ENCODE results near the gene FBXW4. TPM values are rescaled to one million over a fixed set of nuclear protein-coding genes. Genes with fewer than 3 reads are reported as not detected.

Gene FBXW4
- total and polyA plus RNA-seq, 12 donors: 34.4 to 81.7 (median 58.0) TPM

DNA sequence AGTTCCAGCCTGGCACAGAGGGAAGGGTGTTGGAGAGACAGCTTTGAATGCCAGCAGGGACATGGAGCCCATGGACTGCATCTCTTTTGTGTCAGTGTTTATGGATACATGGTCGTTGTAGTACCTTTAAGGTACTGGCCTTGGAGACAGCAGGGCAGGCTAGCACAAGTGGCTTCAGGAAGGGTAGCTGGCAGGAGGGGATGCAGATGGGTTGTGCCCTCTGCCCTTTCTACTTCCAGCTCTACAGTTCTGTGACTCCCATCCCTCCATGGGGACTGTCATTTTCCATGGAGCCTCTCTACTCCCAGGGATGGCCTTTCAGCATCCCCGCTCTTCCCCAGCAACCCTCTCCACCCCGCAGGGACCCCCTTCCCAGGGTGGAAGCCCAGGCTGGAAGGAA, 132.0 kb downstream of the FBXW4 start:
- Histone ChIP-seq H3K9me3 (replicated peaks in 1 of 3) (no peaks in the 10 kb centered on the region), H3K27me3 (peaks cover 9% of the 10 kb centered on the region), H3K27ac (no peak overlapping the region), H3K36me3 (replicated peaks in 1 of 2) (no peaks in the 10 kb centered on the region), H3K4me3 (no peak overlapping the region), H3K4me1 (replicated peaks in 1 of 2) (peaks cover 5 to 19% of the 10 kb centered on the region in 2 donors)
- DNase-seq: peak in 2 of 7 donors; percentile 13 to 30
- 61 to 70% (median 66%) methylated on average over 3 of the region's 3 CpGs for WGBS, 4 donors
- TF ChIP-seq CTCF (IDR thresholded peaks at IDR 0.05): no peak
- TF ChIP-seq POLR2A (IDR thresholded peaks at IDR 0.05): no peak
- intact Hi-C loops (cut with DNase I): loop anchor here (10.0 kb wide), 3 partner anchors 118 to 398 kb away; no protein-coding TSS in a partner anchor

GRCh38 chr10:101562231-101562630, 132.7 kb downstream of the FBXW4 start:
- WGBS, 4 donors: 85 to 91% (median 87%) methylated on average over 5 of the region's 5 CpGs
- H3K9me3 ChIP-seq (replicated peaks in 1 of 3): no peaks in the 10 kb centered on the region
- peaks cover 5 to 19% of the 10 kb centered on the region in 2 donors for H3K4me1 ChIP-seq (replicated peaks in 1 of 2)
- no peak for TF ChIP-seq POLR2A (IDR thresholded peaks at IDR 0.05)
- no peak for TF ChIP-seq CTCF (IDR thresholded peaks at IDR 0.05)
- no peak overlapping the region for H3K27ac ChIP-seq
- peaks cover 9% of the 10 kb centered on the region for H3K27me3 ChIP-seq
- H3K4me3 ChIP-seq: no peak overlapping the region
- intact Hi-C loops (cut with DNase I): loop anchor here (10.0 kb wide), 3 partner anchors 117 to 397 kb away; no protein-coding TSS in a partner anchor
- H3K36me3 ChIP-seq (replicated peaks in 1 of 2): no peaks in the 10 kb centered on the region
- DNase-seq: peak in 1 of 7 donors; percentile 16

- Histone ChIP-seq H3K4me1 (replicated peaks in 1 of 2) (peaks cover 2 to 13% of the 10 kb centered on the region in 2 donors), H3K4me3 (no peak overlapping the region), H3K27me3 (peaks cover 9% of the 10 kb centered on the region), H3K9me3 (replicated peaks in 1 of 3) (no peaks in the 10 kb centered on the region), H3K36me3 (replicated peaks in 1 of 2) (no peaks in the 10 kb centered on the region), H3K27ac (no peak overlapping the region)
- TF ChIP-seq POLR2A (IDR thresholded peaks at IDR 0.05): no peak
- no peak for TF ChIP-seq CTCF (IDR thresholded peaks at IDR 0.05)
- 74 to 88% (median 81%) methylated on average over 5 to 15 of the region's 15 CpGs for WGBS, 4 donors
- peak in 2 of 7 donors; percentile 17 to 48 for DNase-seq
- intact Hi-C loops (cut with DNase I): loop anchor here (10.0 kb wide), 3 partner anchors 116 to 396 kb away; no protein-coding TSS in a partner anchor
Observed at GRCh38 chr10:101561068-101561915, 133.7 kb downstream of the FBXW4 start.

Small RNA genes lying within 50 kb of the gene (microRNA-seq; reads per million reads assigned to microRNA genes)
- gene MIR3158-1 (0 reads per million in 3 donors), gene MIR3158-2 (0 reads per million in 3 donors)

Small RNA genes lying within 50 kb of the gene (small RNA-seq; reads per million reads assigned to genes)
- gene MIR3158-1 (0 reads per million in 2 donors), gene RNU6-1165P (0 reads per million in 2 donors)

Other genes with a start within 250 kb of the FBXW4 start
- 10 to 100 TPM; 10.7 to 44.6 (median 29.9) TPM for gene POLL, start 106.9 kb downstream of the FBXW4 start, total RNA-seq
- 10 to 100 TPM; 10.1 to 83.7 (median 59.3) TPM for gene POLL, start 106.9 kb downstream of the FBXW4 start, polyA plus RNA-seq
- 10 to 100 TPM in 8 of 9 donors, 1 to 10 TPM in 1; 8.3 to 35.9 (median 26.1) TPM for gene DPCD, start 106.8 kb downstream of the FBXW4 start, total RNA-seq
- gene DPCD, start 106.8 kb downstream of the FBXW4 start, polyA plus RNA-seq: 10 to 100 TPM; 19.6 to 42.5 (median 28.6) TPM
- not detected for gene FGF8, start 80.9 kb upstream of the FBXW4 start, total RNA-seq
- gene FGF8, start 80.9 kb upstream of the FBXW4 start, polyA plus RNA-seq: not detected
- gene NPM3, start 88.3 kb upstream of the FBXW4 start, total RNA-seq: 10 to 100 TPM; 20.6 to 51.5 (median 40.4) TPM
- gene NPM3, start 88.3 kb upstream of the FBXW4 start, polyA plus RNA-seq: 10 to 100 TPM; 14.7 to 23.8 (median 19.8) TPM
- gene OGA, start 123.3 kb upstream of the FBXW4 start, total RNA-seq: 100 to 1,000 TPM in 2 of 9 donors, 10 to 100 TPM in 7; 32.8 to 119 (median 76.6) TPM
- 10 to 100 TPM; 55.4 to 81.2 (median 65.5) TPM for gene OGA, start 123.3 kb upstream of the FBXW4 start, polyA plus RNA-seq
- gene KCNIP2, start 148.6 kb upstream of the FBXW4 start, total RNA-seq: 1 to 10 TPM in 8 of 9 donors, not detected in 1; 2.2 to 8.7 (median 4.2) TPM
- gene KCNIP2, start 148.6 kb upstream of the FBXW4 start, polyA plus RNA-seq: 10 to 100 TPM in 1 of 3 donors, 1 to 10 TPM in 2; 3.7 to 23.0 (median 8.4) TPM